GM12874 (cell line): ENCODE data around the gene SLAMF9.

Experiments used
- TF ChIP-seq, protein P1 (sequence below): IDR thresholded peaks from 2 replicates; pipeline ENCODE4 v1.5.1; 2011; ENCODE audit warnings: low read depth, mild to moderate bottlenecking, control low read depth, low read length, moderate library complexity; ENCODE audit not compliant: insufficient read depth

Gene SLAMF9

DNA sequence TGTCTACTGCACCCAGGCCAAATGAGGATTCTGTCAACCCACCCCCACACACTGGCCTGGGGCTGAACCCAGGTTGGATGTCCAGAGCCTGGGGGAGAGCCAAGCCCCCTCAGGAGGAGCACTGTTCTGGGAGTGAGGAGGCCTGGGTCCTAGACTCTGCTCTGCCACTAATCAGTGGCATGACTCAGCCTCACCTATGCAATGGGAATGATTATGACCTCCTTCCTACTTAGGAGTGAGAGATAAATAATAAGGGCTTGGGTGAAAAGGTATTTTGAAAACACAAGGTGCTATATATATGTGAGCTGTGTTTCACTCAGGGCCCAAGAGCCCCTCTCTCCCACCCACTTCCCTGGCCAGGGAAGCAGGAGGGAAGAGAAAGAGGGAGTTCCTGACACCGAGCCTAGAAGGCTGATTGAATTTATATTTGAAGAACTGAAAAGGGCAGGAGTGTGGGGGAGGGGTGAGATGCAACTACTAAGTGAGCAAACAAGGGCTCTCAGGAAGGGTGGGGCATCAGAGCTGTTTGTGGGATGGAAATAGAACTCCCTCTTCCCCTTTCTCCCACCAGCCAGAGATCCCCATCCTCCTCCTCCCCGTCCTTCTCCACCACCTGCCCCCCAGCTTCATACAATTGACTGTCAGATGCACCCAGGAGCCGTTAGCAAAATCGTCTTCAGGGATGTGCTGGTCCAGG is 16.8 kb downstream of the SLAMF9 start:
- TF ChIP-seq, protein P1, sequence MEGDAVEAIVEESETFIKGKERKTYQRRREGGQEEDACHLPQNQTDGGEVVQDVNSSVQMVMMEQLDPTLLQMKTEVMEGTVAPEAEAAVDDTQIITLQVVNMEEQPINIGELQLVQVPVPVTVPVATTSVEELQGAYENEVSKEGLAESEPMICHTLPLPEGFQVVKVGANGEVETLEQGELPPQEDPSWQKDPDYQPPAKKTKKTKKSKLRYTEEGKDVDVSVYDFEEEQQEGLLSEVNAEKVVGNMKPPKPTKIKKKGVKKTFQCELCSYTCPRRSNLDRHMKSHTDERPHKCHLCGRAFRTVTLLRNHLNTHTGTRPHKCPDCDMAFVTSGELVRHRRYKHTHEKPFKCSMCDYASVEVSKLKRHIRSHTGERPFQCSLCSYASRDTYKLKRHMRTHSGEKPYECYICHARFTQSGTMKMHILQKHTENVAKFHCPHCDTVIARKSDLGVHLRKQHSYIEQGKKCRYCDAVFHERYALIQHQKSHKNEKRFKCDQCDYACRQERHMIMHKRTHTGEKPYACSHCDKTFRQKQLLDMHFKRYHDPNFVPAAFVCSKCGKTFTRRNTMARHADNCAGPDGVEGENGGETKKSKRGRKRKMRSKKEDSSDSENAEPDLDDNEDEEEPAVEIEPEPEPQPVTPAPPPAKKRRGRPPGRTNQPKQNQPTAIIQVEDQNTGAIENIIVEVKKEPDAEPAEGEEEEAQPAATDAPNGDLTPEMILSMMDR = no peak

DNA sequence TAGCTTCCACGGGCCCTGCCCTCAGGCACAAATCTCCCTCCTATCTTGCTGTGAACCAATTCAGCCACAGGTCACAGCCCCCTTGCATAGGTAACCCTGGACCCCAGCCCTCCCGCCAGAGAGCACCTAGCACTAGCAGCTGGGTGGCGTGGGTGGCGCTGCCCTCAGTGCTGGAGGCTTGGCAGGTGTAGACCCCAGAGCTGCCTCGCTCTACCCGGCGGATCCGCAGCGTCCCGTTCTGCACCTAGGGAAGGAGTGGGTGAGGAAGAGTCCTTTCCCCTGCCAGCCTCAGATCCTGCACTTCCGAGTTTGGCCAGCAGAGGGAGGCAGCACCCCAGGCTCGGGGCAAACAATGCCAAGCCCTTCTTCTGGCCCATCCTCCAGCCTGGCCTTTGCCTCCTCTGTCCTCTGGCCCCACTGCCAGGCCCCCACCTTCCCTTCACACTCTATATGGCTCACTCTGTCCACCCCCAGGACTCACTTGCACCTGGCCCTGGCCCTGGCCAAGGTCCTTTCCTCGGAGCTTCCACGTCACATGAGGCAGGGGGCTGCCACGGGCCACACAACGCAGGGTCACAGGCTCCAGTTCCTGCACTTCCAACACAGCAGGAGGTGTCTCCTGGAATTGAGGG is 17.6 kb downstream of the SLAMF9 start:
- TF ChIP-seq, protein P1 = peak; percentile 99

DNA sequence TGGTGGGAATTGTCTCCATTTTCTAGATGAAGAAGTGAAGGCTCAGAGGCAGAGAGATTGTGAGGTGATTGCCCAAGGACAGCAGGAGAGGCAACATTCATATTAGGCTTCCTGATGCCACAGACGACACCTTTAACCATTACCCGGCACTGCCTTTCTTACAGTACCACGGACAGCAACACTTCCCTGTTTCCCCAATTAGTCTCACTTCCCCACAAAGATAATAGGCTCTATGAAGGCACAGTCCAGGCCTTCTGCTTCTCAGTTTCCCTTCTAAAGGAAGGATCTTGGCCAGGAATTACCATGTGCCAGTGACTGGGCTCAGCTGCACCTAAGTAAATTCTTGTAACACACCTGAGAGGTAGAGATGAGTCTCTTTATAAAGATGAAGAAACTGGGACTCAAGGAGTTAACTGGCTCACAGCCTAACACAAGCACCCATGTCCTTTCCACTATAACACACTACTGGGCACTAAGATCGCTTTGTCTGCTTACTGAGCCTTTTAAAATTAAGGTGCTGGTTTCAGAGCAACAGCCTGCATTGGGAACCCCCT is 18.2 kb downstream of the SLAMF9 start:
- TF ChIP-seq, protein P1 = no peak

DNA sequence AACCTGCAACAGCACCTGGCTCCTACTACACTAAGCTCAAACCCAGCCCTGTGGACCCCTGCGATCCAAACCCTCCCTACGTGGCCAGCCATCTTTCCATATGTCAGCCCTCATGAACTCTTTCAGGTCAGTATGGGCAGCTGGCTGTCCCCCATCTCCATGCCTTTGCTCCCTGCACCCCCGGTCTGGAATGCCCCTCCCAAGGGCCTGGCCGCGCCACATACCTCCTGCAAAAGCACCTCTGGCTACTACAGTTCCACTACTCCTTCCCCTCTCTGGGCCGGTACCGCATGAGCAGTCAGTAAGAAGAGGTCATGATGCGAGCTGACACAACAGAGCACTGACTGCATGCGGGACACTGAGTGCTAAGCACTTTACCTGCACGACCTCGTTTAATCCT is 18.7 kb downstream of the SLAMF9 start:
- TF ChIP-seq, protein P1 = no peak

DNA sequence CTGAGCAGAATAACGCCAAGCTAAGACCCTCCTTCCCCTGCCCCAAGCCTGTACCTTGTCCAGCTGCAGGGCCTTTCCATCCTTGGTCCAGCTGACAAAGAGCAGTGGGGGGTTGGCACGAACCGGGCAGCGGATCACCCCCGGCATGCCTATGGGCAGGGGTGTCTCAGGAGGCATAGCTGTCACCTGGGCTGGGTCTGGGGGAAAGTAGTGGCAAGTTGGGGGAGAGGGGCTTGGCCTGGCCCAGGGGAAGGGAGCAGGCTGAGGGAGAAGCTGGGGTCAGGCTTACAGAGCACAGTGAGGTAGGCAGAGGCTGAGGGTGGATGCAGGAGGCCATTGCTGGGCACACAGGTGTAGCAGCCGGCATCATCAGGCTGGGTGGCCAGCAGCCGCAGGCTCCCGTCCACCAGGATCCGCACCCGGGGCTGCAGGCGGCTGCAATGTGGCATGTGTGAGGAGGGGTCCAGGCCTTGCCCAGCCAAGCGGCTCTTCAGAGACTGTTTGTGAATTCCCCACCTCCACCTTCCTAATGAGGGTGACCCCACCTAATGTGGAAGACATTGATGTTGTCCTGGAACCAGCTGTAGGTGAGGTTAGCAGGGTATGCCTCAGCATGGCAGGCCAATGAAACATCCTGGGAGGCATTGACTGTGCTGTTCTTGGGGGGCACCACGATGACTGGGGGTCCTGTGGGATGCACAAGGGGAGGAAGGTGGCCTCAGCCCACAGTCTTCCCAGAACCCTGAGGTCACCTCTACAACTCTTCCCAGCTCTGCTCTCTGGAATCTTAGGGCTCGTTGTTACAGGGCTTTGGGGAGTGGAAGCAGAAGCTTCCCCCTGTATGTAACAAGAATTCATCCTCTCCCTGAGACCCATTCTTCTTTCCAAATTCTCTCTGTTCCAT is 19.6 kb downstream of the SLAMF9 start:
- TF ChIP-seq, protein P1 = no peak

DNA sequence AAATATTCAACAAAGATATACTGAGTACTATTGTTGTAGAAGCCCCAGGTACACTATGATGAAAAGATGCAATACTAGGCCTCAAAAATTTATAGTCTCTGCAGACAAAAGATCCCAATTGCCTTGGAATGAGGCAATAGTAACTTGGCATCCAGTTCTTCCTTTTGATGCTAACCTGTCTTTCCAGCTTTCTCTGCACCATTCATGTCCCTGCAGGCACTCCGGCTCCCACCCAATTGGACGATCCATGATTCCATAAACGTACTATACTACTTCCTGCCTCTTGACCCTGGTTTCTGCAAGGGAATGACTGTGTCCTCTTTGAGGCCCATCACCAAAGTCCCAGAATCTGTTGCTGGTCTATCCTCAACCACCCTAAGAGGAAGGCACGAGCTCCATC is 20.7 kb downstream of the SLAMF9 start:
- TF ChIP-seq, protein P1 = no peak
